Measurements from ENCODE around the gene IREB2. TPM values are rescaled to one million over a fixed set of nuclear protein-coding genes. Genes with fewer than 3 reads are reported as not detected.
"Not testable (repeated sequence)": the region's sequence is repeated elsewhere in the genome, so short reads cannot be mapped to it uniquely, and the experiment has no call there.

Gene IREB2
- total RNA-seq, 1 experiment from 2014 or later, result 24.3 TPM

GRCh38 chr15:78432664-78433063 lies 5.4 kb upstream of the IREB2 start:
- DNase-seq (ENCODE audit: low read depth), result no peak

- DNase-seq (ENCODE audit: low read depth), result no peak
These were observed 3.9 kb upstream of the IREB2 start for GRCh38 chr15:78434134-78434533.

- DNase-seq (ENCODE audit: low read depth), result not testable (repeated sequence)
These were observed 3.3 kb upstream of the IREB2 start for GRCh38 chr15:78434711-78435110.

GRCh38 chr15:78437107-78437761 lies 782 bp upstream of the IREB2 start:
- DNase-seq (ENCODE audit: low read depth), result no peak

GRCh38 chr15:78438619-78439285 lies 736 bp downstream of the IREB2 start:
- peak; percentile 37 for DNase-seq (ENCODE audit: low read depth)

- DNase-seq (ENCODE audit: low read depth), result no peak
These were observed 2.7 kb downstream of the IREB2 start for GRCh38 chr15:78440375-78441373.

GRCh38 chr15:78444255-78444654 lies 6.2 kb downstream of the IREB2 start:
- no peak for DNase-seq (ENCODE audit: low read depth)

- DNase-seq (ENCODE audit: low read depth), result no peak
These were observed 7.9 kb downstream of the IREB2 start for GRCh38 chr15:78445875-78446274.

- no peak for DNase-seq (ENCODE audit: low read depth)
These were observed 8.5 kb downstream of the IREB2 start for GRCh38 chr15:78446551-78446950.

- DNase-seq (ENCODE audit: low read depth), result no peak
These were observed 10.6 kb downstream of the IREB2 start for GRCh38 chr15:78448441-78449219.

- no peak for DNase-seq (ENCODE audit: low read depth)
These were observed 11.4 kb downstream of the IREB2 start for GRCh38 chr15:78449220-78449999.

- no peak for DNase-seq (ENCODE audit: low read depth)
These were observed 12.4 kb downstream of the IREB2 start for GRCh38 chr15:78450285-78450858.

GRCh38 chr15:78452485-78452884 lies 14.5 kb downstream of the IREB2 start:
- no peak for DNase-seq (ENCODE audit: low read depth)

GRCh38 chr15:78453447-78453846 lies 15.4 kb downstream of the IREB2 start:
- DNase-seq (ENCODE audit: low read depth), result no peak

- no peak for DNase-seq (ENCODE audit: low read depth)
These were observed 17.0 kb downstream of the IREB2 start for GRCh38 chr15:78454992-78455391.

- no peak for DNase-seq (ENCODE audit: low read depth)
These were observed 17.7 kb downstream of the IREB2 start for GRCh38 chr15:78455749-78456148.

GRCh38 chr15:78456426-78456825 lies 18.4 kb downstream of the IREB2 start:
- no peak for DNase-seq (ENCODE audit: low read depth)

GRCh38 chr15:78457101-78457500 lies 19.1 kb downstream of the IREB2 start:
- DNase-seq (ENCODE audit: low read depth), result peak; percentile 63

- DNase-seq (ENCODE audit: low read depth), result no peak
These were observed 22.7 kb downstream of the IREB2 start for GRCh38 chr15:78460737-78461136.

- no peak for DNase-seq (ENCODE audit: low read depth)
These were observed 23.3 kb downstream of the IREB2 start for GRCh38 chr15:78461171-78461888.

All from RPMI7951 (cell line).